GM12875 (cell line): ENCODE data around the gene SMOC1.

Experiments
- H3K4me3 ChIP-seq: one replicate; pipeline ENCODE4 v1.5.1; 2011; ENCODE audit warnings: low read depth, low read length, control low read depth
- CTCF ChIP-seq: IDR thresholded peaks from 2 replicates; pipeline ENCODE4 v1.5.1; 2011; ENCODE audit warnings: low read depth, mild to moderate bottlenecking, control low read depth, inconsistent platforms, low read length, moderate library complexity, borderline replicate concordance; ENCODE audit not compliant: insufficient read depth

SMOC1 gene

DNA sequence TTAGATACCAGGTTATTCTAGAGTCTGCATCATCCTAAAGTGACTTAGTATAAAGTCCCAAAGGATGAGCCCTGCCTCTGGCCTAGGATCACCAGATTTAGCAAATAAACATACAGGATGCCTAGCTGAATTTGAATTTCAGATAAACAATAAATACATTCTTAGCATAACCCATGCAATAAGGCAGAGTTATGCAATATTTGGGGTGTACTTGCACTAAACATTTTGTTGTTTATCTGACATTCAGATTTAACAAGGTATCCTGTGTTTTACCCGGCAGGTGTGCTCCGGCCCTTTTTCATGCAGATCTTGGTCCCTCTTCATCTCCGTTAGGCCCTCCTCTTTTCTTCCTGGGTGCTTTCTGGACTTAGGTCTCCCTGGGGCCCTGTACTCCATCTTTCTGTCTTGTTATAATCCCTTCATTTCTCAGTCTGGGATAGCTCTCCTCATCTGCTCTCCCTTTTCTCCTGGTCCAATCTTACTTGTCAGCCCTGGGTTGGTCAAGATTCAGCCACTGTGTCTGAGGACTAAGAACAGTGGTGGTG lies 18.1 kb upstream of the SMOC1 start:
- no peak overlapping the region for H3K4me3 ChIP-seq

GRCh38 chr14:69863083-69863482 lies 16.1 kb upstream of the SMOC1 start:
- TF ChIP-seq CTCF, result no peak
- no peak overlapping the region for H3K4me3 ChIP-seq

More for the DNA sequence above, 18.1 kb upstream of the SMOC1 start:
- no peak for TF ChIP-seq CTCF

DNA sequence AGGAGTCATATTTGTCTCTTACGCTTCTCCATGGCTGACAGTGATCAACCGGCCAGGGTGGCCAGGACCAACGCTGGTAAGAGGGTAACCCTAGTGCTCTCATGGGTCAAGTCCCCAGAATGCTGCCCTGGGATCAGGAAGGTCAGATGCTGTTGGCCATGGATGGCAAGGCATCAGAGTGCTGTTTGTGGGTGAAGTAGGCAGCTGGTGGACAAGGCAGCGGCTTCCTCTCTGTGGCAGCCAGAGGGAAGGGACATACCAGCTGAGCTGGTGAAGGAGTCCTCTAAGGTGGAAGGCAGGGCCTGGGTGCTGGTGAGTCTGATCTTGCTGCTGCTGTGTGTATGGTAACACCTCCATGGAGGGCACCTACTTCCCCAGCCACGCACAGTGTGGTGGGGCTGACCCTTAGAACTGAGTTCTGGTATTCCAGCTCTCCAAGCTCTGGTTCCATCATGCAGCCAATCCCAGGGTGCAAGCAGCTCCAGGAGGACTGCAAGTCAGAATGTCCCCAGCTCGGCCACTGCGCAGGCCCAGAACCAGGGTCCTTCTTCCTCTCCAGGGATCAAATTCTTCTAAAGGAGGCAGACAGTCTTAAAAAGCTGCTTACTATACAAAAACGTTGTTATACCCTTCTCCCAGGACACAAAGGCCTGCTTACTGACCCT lies 13.4 kb upstream of the SMOC1 start:
- no peak overlapping the region for H3K4me3 ChIP-seq
- no peak for TF ChIP-seq CTCF

GRCh38 chr14:69868363-69868963 lies 10.8 kb upstream of the SMOC1 start:
- no peak overlapping the region for H3K4me3 ChIP-seq
- no peak for TF ChIP-seq CTCF

DNA sequence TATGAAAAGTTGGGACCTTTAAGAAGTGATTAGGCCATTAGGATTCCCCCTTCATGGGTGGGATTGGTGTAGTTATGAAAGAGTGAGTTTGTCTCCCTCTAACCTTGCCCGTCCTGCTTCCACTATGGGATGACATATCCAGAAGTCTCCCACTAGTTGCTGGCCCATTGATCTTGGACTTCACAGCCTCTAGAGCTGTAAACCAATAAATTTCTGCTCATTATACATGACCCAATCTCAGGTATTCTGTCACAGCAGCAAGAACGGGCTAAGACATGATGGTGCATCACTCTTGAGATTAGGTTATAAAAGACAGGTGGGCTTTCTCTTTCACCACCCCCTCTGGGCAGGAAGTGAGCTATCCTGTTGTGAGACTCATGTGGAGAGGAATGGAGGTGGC lies 8.6 kb upstream of the SMOC1 start:
- H3K4me3 ChIP-seq, result no peak overlapping the region
- no peak for TF ChIP-seq CTCF

DNA sequence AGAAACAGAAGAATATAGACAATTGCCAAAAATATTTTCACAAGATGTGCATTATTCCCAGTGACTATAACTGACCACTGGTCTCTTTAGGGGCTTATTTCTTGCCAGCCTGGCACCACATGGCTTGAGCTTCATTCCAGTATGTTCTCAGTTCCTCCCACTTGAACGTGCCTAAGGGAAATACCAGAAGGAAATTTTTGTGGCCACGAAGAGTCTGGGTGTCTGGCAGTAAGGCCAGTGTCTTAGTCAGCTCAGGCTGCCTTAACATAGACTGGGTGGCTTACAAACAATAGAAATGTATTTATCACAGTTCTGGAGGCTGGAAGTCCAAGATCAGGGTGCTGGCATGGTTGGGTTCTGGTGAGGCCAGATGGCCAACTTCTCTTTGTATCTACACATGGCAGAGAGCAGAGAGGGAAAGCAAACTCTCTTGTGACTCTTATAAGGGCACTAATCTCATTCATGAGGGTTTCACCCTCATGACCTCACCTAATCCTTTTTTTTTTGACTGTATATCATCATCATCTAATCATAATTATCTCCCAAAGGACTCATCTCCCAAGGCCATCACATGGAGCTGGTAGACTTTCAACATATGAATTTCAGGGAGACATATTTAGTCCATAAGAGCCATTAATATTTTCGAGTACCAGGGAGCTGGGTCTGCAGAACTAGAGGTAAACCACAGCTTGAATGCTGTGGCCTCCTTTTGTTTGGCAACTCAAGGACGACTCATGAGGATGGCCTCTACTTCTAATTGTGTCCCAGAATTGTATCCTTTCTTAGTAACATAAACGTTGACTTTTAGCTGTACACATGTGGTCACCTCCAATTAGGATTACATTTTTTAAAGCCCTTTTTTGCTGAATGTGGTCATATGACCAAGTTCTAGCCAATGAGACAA lies 5.1 kb upstream of the SMOC1 start:
- no peak for TF ChIP-seq CTCF
- H3K4me3 ChIP-seq, result no peak overlapping the region
